HG03571 (cell line): ENCODE measurements around the gene LCN1.

Experiments used
- ATAC-seq: cut with Tn5 transposase; IDR thresholded peaks from one replicate; pipeline ENCODE4 v1.9.1; 2021; ENCODE audit not compliant: unreplicated experiment

Gene LCN1

GRCh38 chr9:135520916-135521607 is at the start of gene LCN1:
Gene LCN1 (plus strand): TSS chr9:135521440. CDS start chr9:135521498, 58 bp downstream.
- ATAC-seq = no peak

GRCh38 chr9:135471791-135472640 is 49.2 kb upstream of the LCN1 start:
- ATAC-seq = no peak

DNA sequence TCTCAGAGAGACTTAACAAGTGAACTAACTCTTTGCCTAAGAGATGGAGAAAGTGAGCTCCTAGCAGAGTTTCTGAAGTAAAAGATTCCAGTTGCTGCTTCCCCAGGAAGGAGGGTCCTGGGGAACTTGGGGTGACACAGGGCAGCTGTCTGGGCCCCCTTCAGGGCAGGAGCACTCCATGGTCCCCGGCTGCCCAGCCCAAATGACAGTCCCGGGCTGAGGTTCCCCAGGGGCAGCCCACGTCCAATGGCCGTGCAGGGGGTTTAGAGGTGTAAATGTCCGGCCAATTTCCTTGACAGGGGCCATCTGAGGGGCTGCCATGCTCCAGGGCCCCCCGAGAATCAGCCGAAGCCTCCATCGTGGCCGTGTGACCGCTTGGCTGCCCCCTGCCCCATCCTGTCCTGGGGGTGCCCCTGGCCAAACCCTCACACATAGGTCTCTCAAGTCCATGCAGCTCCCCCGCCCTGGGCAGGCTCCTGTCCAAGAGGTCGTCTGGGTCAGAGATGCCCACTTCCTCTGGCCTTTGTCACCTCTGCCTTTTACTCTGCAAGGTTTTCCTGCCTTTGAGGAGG is 47.2 kb upstream of the LCN1 start:
- no peak for ATAC-seq

- no peak for ATAC-seq
Observed at GRCh38 chr9:135474915-135475314, 46.3 kb upstream of the LCN1 start.

- no peak for ATAC-seq
Observed at GRCh38 chr9:135476561-135477355, 44.5 kb upstream of the LCN1 start.

DNA sequence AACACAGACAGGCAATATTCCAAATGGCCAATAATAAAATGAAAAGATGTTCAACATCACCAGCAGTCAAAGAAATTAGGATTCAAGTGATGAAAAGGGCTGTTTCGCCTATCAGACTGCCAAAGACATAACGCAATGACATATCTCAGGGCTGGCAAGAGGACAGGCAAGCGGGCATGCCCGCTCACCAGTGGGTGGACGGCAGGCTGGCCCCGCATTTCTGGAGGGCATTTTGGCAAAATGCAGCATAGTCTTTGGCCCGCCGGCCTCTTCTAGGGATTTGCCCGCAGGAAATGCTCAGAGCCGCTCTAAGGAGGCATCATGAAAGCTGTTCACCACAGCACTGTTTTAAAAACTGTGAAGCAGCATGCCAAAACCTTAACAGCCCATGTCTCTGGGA is 43.0 kb upstream of the LCN1 start:
- no peak for ATAC-seq

DNA sequence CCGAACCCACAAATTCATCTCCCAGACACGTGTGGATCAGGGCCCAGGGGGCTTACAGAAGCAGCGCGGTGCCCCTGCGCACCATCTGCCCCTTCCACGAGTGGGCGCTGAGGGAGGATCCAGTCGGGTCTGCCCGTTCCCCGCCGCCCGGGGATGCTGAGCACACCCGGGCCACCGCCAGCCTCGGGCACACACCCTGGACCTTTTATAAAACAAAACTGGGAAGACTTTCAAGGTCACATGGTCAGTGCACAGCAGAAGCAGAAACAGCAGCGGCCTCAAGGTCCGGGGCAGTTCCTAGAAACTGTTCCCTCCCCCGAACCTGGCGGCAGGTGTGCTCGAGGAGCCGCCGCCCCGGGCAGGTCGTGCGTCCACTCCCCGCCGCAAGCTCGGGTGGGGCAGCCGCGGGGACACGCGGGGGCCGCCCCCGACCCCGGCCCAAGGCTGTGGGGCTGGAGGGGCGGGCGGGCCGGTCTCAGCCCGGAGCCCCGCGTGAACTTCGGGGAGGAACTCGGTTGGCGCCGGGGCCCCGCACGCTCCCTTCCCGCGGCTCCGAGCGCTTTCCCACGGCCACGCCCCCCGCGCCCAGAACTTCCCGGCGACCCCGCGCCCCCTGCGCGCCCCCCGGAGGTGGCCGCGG is 42.3 kb upstream of the LCN1 start:
- ATAC-seq = no peak

DNA sequence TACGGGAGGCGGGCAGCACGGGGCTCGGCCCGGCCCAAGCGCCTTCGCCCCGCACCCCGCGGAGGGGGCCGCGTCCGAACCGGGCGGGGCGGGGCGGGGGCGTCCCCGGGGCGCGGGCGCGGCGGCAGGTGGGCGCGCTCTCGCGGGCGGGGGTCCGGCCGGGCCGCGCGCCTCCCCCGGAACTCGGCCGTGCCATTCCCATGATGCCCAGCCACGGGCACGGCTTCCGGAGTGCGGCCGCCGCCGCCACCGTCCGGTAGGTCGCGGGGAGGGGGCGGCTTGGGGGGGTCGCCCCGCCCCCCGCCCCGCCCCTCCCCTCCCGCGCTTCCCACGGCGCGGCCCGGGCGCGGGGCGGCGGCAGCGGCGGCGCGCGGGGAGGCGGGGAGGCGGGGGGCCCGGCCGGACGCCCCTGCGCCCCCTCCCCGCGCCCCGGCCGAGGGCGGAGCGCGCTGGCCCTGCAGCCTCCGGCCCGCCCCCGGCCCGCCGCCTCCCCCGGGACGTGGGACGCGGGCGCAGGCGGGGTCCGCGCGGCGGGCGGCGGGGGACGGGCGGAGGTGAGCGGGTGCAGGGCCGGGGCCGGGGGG is 41.7 kb upstream of the LCN1 start, which contains the start of gene PPP1R26:
Gene PPP1R26 (plus strand): TSS at position 314 of the 584 bp plus-strand sequence. CDS start 4,729 bp downstream, outside the sequence.
- ATAC-seq = no peak

- no peak for ATAC-seq
Observed at GRCh38 chr9:135480071-135480939, 40.9 kb upstream of the LCN1 start.

- no peak for ATAC-seq
Observed at GRCh38 chr9:135480940-135481310, 40.3 kb upstream of the LCN1 start.

DNA sequence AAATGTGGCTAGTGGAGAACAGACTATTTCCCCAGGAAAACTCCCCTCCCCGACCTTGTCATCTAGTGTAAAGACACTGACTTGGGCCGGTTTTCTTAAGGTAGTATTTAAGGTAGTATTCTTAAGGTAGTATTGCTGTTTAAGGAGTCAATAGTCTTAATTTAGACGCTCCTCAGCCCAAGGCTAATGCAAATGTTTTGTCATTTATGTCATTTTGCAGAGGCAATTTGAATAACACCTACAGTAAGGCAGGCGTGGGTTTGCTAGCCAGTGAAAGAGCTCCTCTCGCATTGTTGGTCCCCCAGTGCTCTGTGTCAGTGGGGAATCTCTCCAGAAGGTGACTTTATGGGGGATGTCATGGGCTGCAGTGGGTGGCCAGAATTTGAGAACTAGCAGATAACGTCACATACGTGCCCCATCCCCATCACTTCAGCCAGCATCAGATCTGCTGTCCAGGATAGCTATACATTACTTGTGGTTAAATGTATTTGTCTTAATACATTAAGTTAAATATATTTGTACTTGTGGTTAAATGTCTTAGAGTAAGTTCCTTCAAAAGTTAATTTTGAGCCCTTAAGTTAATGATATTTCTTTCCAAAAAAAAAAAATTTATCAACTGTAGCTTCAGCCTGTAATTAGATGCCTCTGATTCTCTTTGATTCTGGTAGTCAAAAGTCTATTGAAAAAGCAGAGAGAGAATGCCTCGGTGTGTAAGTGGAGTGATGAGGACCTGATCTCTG is 39.1 kb upstream of the LCN1 start:
- no peak for ATAC-seq

- ATAC-seq = no peak
Observed at GRCh38 chr9:135484460-135485277, 36.6 kb upstream of the LCN1 start.

GRCh38 chr9:135485385-135485784 is 35.9 kb upstream of the LCN1 start:
- ATAC-seq = no peak

DNA sequence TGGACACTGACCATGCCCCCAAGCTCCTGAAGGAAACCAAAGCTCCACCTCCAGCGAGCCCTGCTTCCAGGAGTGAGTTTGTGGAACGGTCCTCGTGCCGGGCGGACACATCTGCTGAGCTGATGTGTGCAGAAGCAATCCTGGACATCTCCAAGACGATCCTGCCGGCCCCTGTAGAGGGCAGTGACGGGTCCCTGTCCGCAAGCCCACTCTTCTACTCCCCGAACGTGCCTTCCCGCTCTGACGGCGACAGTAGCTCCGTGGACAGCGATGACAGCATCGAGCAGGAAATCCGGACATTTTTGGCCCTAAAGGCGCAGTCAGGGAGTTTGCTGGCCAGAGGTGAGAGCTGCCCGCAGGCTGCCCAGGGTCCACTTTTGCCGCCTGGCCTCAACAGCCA is 35.4 kb upstream of the LCN1 start:
- ATAC-seq = no peak

DNA sequence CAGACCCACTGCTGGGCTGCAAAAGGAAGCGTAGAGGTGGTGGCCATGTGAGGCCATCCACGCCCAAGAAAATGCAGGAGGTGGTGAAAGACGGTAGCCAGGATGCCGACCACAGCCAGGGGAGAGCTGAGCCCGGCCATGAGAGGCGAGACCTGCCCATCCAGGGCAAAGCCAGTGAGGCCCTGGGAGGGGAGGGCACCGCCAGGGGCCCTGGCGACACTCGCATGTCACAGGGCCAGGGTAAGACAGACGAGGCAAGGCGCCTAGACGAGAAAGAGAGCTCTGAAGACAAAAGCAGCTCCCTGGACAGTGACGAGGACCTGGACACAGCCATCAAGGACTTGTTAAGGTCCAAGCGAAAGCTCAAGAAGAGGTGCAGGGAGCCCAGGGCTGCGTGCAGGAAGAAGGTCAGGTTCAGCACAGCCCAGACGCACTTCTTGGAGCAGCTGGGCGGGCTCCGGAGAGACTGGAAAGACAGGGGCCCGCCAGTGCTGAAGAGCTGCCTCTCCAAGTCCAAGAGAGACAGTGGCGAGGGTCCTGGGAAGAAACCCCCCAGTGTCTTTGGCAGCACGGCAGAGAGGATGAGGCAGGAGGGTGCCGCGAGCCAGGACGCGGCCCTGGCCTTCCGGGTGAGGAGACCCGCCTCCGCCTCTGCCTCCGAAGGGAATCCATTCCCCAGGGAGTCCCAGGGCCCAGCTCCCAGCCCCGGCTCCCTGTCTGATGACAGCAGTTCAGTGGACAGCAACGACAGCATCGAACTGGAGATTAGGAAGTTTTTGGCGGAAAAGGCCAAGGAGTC is 34.8 kb upstream of the LCN1 start:
- no peak for ATAC-seq

- no peak for ATAC-seq
Observed at GRCh38 chr9:135487281-135488012, 33.8 kb upstream of the LCN1 start.
